Colon (tissue), 2 donors: ENCODE results near the gene CHST11.

Experiments used
- FAIRE-seq: peaks from 2 replicates; lab custom pipeline; 2012; peaks lifted over from hg19 to GRCh38; lab: Jason Lieb, UNC
- donor health status: control.
- donor health status: control.

Gene CHST11

DNA sequence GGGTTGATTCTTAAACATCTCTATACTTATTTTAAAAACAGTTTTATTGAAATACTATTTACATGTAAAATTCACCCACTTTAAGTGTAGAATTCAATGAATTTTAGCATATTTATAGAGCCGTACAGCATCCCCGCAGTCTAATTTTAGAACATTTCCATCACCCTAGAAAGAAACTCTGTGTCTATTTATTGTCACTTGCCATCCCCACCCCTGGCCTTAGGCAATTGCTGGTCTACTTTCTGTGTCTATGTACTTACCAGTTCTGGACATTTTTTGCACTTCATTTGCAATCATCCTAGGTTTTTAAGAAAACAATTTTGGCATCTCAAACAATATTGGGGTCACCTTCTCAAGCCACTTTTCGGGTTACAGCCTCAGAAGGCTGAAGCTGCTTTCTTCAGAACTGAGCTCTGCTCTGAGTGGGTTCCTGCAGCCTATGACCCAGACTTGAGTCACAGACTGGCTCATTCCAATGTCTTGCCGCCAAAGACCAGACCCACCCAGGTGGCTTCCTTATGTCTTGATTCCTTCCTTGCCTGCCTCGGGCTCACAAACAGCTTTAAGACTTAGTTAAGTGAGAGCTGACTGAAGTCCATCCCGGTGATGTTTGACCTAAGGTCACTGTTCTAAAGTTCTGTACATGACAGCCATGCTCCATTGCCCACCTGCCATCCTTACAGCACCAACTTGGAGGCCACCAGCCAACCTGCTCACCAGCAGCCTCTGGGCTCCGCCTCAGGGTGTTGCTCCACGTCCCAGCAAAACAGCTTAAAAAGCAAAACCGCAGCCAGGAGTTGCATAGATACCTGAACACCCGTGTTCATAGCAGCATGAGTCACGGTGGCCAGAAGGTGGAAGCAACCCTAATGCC, 131.5 kb downstream of the CHST11 start:
- FAIRE-seq = no peak

DNA sequence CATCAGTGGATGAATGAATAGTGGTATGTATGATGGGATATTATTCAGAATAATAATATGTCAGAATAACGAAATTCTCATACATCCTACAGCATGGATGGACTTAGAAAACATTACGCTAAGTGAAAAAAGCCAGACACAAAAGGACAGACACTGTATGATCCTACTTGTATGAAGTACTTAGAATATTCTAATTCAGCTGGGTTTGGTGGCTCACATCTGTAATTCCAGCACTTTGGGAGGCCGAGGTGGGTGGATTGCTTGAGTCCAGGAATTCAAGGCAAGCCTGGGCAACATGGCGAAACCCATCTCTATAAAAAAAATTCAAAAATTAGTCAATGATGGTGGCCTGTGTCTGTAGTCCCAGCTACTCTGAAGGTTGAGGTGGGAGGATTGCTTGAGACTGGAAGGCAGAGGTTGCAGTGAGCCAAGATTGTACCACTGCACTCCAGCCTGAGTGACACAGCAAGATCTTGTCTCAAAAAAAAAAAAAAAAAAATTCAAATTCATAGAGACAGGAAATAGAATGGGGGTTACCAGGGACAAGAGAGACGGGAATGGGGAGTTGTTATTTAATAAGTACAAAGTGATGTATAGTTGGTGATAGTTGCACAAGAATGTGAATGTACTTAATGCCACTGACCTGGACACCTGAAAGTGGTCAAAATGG, 132.3 kb downstream of the CHST11 start:
- no peak for FAIRE-seq

DNA sequence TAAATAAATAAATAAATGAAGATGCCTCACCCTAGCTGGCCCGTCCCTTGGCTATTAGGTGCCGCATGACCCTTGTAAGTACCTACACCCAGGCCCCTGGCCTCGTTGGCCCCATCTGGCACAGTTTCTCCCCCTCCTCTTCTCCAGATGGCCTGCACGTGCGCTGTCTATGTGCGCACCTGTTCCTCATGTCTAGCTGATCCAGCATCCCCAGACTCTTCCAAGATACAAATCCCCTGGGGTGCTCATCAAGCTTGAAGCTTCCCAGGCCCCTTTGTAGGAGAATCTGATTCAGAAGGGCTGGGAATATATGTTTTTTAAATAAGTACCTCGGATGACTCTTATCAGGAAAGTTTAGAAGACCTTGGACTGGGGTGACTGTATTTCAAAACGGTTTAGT, 133.3 kb downstream of the CHST11 start:
- no peak for FAIRE-seq

DNA sequence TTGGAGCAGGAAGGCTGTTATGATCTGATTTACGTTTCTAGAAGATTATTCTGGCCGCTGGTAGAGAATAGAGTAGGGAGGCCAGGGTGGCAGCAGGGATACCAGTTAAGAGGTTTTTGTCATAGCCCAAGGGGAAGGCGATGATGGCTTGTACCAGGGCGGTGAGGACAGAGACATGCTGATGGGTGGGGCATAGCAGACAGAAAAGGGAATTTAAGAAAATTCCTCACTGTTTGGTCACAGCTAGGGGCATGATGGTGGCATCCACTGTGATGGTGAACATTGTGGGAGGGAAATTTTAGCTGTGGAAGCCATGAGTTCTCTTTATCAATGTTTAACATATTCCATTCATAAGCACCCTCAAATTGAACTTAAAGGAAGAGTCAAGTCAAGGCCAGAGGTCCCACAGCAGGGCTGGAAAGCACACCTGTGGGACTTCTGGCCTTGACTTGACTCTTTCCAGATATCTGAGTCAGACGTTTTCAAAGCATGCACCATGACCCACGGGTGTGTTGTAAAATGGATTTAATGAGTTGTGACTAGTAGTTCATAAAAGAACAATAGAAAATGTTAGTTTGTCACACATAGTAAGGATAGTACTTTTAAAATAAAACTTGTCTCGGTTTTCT, 134.6 kb downstream of the CHST11 start:
- FAIRE-seq = no peak

DNA sequence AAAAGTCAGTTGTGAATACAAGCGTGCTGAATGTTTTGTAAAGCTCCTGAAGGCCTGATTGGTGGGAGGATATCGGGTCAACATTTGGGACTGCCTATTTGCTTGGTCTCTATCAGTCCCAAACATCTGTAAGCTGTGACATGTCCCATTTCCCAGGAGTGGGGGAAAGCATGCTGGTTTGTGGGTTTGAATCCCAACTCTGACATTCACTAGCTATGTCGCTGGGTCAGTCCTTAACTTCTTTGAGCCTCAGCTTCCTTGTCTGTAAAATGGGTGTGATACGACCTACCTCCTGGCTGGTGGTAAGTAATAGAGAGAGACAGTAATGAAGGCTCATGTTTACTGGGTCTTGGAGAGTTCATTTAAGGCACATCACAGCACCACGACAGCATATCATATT, 136.7 kb downstream of the CHST11 start:
- no peak for FAIRE-seq

DNA sequence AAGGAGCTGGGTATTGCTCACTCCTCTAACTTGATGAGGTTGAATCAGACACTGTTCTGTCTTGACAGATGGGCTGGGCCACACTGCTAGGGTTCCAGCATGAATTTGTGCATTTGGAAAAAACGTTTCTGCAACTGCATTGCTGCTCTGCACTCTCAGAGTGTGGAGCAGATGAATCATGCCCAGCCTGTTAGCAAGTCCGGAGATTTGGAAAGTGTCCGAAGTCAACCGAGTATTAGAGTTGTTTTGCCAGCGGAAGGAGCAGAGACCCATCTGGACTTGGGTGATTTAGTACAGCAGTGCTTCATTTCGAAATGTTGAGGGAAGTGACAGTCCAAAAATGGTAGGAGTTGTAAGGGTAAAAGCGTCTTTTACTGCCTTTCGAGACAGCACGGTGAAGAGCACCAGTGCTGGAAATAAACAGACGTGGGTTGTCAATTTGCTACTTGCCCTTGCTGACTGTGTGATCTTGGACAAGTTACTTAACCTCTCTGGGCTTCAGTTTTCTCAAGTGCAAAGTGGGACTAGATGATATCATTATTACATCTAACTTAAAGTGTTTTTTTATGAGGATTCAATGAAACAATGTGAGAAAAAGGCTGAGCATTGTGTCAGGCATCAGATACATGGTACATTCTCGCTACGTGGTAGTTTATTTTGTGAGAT, 139.5 kb downstream of the CHST11 start:
- no peak for FAIRE-seq

DNA sequence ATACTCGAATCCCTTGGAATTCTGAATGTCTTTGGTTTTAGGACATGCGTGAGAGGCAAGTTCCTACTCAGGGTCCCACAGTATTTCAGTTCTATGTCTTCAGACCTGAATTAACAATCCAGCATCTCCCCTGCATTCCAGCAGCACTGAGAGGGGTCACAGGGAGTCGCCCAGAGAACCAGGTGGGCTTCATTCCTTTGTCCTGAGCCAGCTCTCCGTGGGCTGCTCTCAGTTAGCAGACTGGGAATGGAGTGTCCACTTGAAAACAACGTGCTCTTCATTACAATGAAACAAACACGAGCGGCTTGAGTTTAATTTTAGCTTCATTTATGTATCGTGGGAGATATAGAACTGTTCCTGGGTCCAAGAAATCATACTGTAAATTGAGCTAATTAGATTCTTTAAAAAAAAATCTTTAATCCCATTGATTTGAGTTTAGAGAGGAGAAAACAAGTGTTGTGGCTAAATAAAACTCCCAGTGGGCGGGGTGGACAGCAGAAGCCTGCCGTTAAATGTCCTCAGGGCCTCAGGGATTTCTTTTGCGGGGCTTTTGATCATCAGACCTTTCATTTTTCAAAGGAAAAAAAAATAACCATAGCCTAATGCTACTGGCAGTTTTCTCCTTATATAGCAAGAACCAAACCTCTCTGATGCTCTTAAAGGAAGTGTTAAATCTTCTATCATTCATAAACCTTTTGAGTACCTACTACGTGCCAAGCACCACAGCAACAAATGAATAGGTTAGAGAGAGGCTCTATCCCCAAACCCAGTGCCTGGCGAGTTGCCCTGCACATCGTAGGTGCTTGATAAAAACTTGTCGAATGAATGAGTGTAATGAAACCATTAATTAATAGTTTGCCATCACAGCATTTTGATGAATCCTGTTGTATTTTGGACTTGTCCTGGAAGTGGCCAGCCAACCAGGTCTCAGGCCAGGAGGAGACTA, 140.4 kb downstream of the CHST11 start:
- no peak for FAIRE-seq

DNA sequence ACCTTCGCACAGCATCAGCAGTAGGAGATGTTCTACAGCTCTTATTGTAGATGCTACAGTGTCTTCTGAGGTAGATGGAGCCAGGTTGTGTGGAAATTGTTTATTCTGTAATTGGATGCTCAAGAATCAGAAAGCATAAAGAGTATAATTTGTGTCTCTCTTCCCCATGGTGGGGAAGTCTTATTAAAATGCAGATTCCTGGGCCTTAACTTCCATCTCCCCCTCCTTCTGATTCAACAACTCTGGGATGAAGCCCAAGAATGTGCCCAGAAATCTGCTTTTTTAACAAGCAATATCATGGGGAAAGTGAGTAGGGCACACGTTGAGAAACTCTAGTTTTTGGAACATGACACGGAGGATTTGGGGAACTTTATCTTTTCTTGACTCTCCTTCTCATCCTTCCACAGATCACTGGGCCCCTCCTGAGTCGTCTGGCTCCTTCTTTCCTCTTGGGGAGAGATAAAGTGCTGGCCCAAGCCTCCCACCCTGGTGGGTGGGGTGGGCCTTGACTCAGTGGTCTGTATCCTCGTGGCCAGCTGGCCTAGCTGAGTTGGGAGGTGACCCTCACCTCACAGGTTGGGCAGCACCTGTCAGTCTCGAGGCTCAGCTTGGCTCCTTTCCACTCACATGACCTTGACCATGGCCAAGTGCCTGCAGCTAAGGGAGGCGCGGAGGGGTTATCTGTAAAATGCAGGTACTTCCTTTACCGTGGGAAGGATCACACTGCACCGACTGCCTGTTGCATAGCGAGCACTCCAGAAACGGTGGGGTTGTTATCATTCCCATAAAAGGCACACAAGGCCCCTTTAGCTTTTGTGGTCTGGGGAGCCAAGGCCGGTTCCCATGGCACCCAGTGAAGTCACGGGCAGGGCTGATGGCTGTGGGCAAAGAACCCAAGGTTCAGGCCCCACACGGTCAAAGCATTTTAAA, 141.9 kb downstream of the CHST11 start:
- FAIRE-seq = no peak

DNA sequence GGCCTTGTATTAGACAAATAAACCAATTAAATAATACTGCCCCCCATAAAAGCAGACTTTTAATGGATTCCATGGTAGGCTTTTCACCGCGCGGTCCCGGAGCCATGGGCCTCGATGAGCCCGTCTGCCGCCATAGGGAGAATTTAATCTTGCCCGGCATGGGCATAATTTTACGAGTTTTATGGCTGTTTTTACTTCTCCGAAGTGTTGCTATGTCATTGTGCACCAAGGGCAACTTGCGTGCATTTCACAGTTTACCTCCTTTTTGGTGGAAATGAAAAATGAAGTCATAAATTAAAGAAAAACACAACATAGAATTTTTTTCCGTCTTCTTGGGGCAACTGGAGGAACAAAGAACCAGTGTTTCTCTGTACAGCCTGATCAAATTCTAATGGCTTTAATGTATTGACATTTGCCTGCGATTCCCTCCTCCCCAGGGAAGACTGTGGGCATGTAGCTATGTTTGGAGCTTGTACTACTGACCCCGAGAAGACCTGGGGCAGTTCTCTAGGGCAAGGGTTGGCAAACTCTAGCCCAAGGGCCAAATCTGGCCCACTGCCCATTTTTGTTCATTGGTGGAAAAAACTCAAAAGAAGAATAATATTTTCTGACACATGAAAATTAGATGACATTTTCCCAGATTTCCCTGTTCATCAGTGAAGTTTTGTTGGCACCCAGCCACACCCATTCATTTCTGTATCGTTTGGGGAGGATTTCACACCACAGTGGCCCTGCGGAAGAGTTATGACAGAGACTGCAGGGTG, 142.7 kb downstream of the CHST11 start:
- FAIRE-seq = no peak

DNA sequence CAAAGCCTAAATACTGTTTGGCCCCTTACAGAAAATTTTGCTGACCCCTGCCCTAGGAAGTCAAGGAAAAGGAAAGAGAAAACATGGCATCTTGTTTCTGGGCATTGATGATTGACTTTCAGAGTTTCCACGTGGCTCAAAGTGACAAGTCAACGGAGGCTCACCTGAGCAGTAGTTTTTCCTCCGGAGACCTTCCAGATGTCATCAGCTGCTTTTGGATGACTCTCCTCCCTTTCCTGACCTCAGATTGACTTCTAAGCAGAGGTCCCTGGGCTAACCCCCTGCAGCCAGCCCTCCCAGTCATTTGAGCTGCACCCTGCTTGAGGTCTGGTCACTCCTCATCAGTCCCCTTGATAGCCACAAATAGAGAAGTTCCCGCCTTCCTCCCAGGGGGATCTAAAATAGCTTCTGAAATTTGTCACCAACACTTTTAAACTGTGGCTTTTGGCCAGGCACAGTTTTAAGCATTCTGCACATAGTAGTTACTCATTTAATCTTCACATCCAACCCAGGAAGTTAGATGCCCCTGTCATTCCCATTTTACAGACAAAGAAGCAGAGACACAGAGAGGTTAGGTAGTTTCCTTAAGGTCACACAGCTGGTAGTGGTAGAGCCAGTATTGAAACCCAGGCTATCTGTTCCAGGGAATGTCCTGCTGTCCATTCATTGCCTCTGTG, 143.4 kb downstream of the CHST11 start:
- no peak for FAIRE-seq

DNA sequence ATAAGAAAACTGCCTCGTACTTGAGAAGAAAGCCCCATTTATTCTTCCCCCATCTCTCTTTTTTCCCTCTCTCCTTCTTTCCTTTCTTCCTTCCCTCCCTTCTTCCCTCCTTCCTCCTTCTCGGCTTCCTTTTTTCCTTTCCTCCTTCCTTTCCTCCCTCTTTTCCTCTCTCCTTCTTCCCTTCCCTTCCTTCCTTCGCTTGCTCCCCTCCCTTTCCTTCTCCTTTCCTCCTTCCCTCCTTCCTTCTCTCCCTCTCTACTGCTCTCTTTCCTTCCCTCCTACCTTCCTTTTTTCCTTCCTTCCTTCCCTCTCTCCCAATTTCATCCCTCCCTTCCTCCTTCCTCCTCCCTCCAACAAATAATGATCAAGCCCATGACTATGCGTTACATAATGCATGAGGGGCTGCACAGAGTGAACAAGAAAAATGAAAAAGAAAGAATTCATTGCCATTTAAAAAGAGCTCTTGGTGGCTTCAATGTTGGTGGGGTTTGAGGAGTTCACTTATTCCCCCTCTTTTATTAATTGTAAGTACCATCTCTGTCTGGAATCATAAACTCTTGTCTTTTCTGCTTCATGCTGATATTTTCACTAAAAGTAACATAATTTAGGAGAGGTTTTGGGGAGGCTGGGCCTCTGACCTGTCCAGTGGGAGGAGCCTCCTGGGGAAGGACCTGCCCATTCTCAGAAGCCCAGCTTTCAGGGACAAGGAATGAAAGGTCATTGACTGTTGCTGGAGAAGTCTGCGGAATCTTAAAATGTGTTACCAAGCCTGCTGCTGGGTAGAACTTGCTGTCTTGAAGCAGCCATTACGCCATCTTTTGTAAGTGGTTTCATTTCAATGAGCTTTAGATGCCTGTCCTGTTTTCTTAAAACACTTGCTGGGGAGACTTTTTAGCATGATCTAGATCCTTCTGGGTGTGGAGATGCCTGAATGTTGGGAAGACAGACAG, 144.3 kb downstream of the CHST11 start:
- no peak for FAIRE-seq

DNA sequence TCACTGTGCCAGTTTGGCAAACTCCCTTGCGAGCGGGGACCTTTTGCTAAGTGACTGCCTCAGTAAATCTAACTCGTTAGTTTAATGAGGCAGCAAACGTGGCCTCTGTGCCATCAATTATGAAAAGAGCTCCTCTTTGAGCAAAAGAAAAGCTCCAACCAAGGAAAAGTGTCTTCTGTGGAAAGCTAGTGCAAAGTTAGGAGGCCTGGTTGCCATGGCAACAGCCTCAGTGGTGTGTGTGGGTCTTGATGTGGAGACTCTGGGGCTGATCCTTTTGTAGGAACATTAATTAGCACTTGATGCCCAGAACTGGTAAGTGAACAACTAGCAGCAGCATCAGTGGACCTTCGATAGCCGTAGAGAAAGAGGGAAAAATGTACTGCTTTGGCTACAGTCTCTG, 145.7 kb downstream of the CHST11 start:
- no peak for FAIRE-seq

DNA sequence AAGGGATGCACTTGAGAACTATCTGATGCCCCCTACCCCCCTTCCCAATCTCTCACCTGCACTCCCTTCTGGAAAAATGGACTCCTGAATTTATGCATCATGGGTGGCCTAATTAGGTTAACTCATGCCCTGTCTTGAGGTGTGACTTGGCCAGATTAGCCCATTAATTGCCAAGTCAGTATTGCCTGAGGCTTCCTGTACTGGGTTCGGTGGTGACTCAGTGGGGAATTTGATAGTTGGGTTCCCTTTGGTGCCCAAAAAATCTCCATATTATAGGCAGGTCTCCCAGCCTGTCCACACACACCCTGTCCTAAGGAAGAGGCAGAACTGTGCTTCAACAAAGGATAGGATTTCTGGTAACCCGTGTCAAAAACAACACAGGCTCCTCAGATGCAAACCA, 146.1 kb downstream of the CHST11 start:
- no peak for FAIRE-seq

DNA sequence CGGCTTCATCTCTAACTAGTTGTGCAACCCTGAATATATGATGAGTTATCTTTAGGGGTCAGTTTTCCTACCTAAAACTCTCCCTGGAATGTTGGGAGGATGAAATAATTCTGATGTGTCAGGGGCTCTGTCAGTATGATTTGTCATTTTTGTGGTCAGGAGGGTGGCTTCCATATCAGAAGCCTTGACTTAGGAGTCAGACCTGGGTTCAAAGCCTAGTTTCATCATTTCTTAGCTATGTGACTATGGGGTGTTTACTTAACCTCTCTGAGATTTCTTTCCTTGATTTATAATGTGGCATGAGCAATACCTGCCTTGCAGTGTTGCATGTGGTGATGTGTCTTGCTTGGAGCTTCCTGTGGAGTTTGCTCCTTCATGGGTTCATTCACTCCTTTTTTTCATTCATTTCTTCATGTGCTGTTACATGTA, 146.8 kb downstream of the CHST11 start:
- no peak for FAIRE-seq

DNA sequence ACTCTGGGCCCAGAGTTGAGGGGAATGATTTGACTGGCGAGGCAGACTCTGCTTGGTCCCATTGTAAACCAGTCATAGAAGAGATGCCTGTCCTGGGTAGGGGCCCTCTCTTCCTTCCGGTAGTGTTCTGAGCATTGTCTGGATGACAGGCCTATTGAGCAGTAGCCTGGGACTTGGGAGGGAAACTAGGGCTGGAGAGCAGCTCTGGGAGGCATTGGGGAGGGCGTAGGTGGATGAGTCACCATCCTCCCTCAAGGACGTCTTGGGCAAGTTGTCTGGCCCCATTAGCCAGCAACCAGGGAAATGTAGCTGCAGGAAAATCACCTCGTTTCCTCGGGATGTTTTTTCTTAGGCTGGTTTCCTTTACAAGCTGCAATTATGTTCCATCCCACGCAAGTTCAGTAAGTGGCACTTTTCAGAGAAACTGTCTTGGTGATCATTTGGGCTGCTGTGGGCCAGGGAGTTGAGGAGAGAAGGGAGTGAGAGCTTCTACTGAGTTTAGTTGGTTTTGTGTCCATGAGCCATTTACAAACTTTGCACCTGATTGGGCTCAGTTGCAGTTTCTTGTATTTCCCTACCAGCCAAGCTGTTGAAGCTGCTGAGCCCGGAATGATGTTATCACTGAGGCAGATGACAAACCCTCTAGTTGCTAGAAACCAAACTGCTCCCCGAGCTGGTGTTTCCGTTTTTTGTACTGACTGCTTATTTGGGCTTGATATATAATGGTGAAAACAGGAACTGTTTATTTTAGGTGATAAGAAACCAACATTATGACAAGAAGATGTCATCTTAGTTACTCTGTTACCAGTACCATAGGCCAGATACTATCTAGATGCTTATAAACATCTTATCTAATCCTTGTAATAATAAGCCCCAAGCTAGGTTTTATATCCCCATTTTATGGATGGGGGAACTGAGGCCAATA, 147.6 kb downstream of the CHST11 start:
- FAIRE-seq = no peak

DNA sequence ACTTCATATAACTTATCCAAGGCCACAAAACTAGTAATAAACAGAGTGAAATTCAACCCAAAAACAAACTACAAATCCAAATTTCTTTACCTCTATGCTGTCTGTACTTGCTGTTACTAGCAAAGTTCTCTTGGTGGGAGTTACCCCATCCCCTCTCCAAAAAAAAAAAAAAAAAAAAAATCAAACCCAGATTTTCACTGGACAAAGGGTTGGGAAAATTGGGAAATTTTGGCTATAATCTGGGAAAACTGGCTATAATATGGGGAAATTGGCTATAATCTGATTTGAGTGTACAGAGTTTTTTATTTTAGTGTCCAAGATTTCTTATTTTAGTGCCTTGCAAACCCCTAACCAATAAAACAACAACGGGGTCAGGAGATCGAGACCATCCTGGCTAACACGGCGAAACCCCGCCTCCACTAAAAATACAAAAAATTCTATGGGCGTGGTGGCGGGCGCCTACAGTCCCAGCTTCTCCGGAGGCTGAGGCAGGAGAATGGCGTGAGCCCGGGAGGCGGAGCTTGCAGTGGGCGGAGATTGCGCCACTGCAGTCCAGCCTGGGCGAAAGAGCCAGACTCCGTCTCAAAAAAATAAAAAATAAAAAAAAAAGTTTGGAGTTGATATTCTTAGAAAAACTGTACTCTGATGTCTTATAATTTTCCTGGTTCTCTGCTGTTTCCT, 148.4 kb downstream of the CHST11 start:
- FAIRE-seq = no peak
